Measurements from ENCODE around the gene SAMD4A. TPM values are rescaled to one million over a fixed set of nuclear protein-coding genes. Genes with fewer than 3 reads are reported as not detected.
"Not testable (repeated sequence)": the region's sequence is repeated elsewhere in the genome, so short reads cannot be mapped to it uniquely, and the experiment has no call there.

SAMD4A gene
- total RNA-seq, 1 experiment from 2014 or later: 18.3 TPM

GRCh38 chr14:54749180-54749579 lies 182.3 kb downstream of the SAMD4A start:
- Histone ChIP-seq H3K4me3 (no peak overlapping the region), H3K27ac (no peak overlapping the region), H3K27me3 (ENCODE audit: insufficient read depth, low read depth) (no peaks in the 10 kb centered on the region), H2AFZ (no peak overlapping the region), H3K4me2 (no peak overlapping the region), H3K9me2 (ENCODE audit: insufficient read depth) (no peaks in the 10 kb centered on the region), H3K36me3 (ENCODE audit: low read depth) (no peaks in the 10 kb centered on the region), H3K4me1 (replicated peaks; ENCODE audit: insufficient read depth) (no peaks in the 10 kb centered on the region), H4K20me1 (ENCODE audit: insufficient read depth) (no peaks in the 10 kb centered on the region), H3K79me2 (ENCODE audit: low read depth) (no peaks in the 10 kb centered on the region), H3K9me3 (ENCODE audit: insufficient read depth, low read depth) (no peaks in the 10 kb centered on the region), H3F3A (ENCODE audit: insufficient read depth, low read depth) (no peaks in the 10 kb centered on the region)
- no peak for TF ChIP-seq EZH2 (IDR thresholded peaks at IDR 0.05; ENCODE audit: low read depth)
- TF ChIP-seq CTCF (conservative IDR thresholded peaks at IDR 0.05): no peak
- POLR2A ChIA-PET (ENCODE audit: unreplicated experiment): no interaction called here
- BruUV-seq (replicated peaks): no TSS peak
- no peak for DNase-seq
- intact Hi-C loops (cut with micrococcal nuclease; ENCODE audit: unreplicated experiment): no loop called here
- CTCF ChIA-PET: no interaction called here

- Histone ChIP-seq H3K27ac (no peak overlapping the region), H3K4me3 (no peak overlapping the region), H3K79me2 (ENCODE audit: low read depth) (no peaks in the 10 kb centered on the region), H3F3A (ENCODE audit: insufficient read depth, low read depth) (no peaks in the 10 kb centered on the region), H3K9me3 (ENCODE audit: insufficient read depth, low read depth) (no peaks in the 10 kb centered on the region), H3K9me2 (ENCODE audit: insufficient read depth) (no peaks in the 10 kb centered on the region), H3K4me2 (no peak overlapping the region), H3K27me3 (ENCODE audit: insufficient read depth, low read depth) (no peaks in the 10 kb centered on the region), H3K36me3 (ENCODE audit: low read depth) (no peaks in the 10 kb centered on the region), H4K20me1 (ENCODE audit: insufficient read depth) (no peaks in the 10 kb centered on the region), H2AFZ (no peak overlapping the region), H3K4me1 (replicated peaks; ENCODE audit: insufficient read depth) (no peaks in the 10 kb centered on the region)
- intact Hi-C loops (cut with micrococcal nuclease; ENCODE audit: unreplicated experiment): no loop called here
- BruUV-seq (replicated peaks): no TSS peak
- no peak for DNase-seq
- CTCF ChIA-PET: no interaction called here
- POLR2A ChIA-PET (ENCODE audit: unreplicated experiment): no interaction called here
- TF ChIP-seq EZH2 (IDR thresholded peaks at IDR 0.05; ENCODE audit: low read depth): no peak
- TF ChIP-seq CTCF (conservative IDR thresholded peaks at IDR 0.05): no peak
Measured at GRCh38 chr14:54749727-54750126, 182.8 kb downstream of the SAMD4A start.

- CTCF ChIA-PET; POLR2A ChIA-PET (ENCODE audit: unreplicated experiment); H3K79me2 ChIP-seq (ENCODE audit: low read depth); H3K4me2 ChIP-seq; H4K20me1 ChIP-seq (ENCODE audit: insufficient read depth); H3K27me3 ChIP-seq (ENCODE audit: insufficient read depth, low read depth); intact Hi-C loops (cut with micrococcal nuclease; ENCODE audit: unreplicated experiment); H3F3A ChIP-seq (ENCODE audit: insufficient read depth, low read depth); H2AFZ ChIP-seq; H3K4me3 ChIP-seq; H3K36me3 ChIP-seq (ENCODE audit: low read depth); BruUV-seq (replicated peaks); H3K9me3 ChIP-seq (ENCODE audit: insufficient read depth, low read depth); H3K27ac ChIP-seq; H3K4me1 ChIP-seq (replicated peaks; ENCODE audit: insufficient read depth); DNase-seq; H3K9me2 ChIP-seq (ENCODE audit: insufficient read depth): not testable (repeated sequence)
Measured at GRCh38 chr14:54752611-54753010, 185.7 kb downstream of the SAMD4A start.

GRCh38 chr14:54753396-54753795 lies 186.5 kb downstream of the SAMD4A start:
- H3K27ac ChIP-seq; H3K9me2 ChIP-seq (ENCODE audit: insufficient read depth); POLR2A ChIA-PET (ENCODE audit: unreplicated experiment); CTCF ChIA-PET; H3K36me3 ChIP-seq (ENCODE audit: low read depth); H3K4me2 ChIP-seq; H2AFZ ChIP-seq; H3F3A ChIP-seq (ENCODE audit: insufficient read depth, low read depth); intact Hi-C loops (cut with micrococcal nuclease; ENCODE audit: unreplicated experiment); H4K20me1 ChIP-seq (ENCODE audit: insufficient read depth); BruUV-seq (replicated peaks); H3K4me3 ChIP-seq; H3K27me3 ChIP-seq (ENCODE audit: insufficient read depth, low read depth); H3K9me3 ChIP-seq (ENCODE audit: insufficient read depth, low read depth); DNase-seq; H3K79me2 ChIP-seq (ENCODE audit: low read depth); H3K4me1 ChIP-seq (replicated peaks; ENCODE audit: insufficient read depth): not testable (repeated sequence)

All from PC-9 (cell line).